Upper lobe of left lung (tissue), 4 donors: ENCODE data around the gene CARHSP1.
"Not testable (repeated sequence)": the region's sequence is repeated elsewhere in the genome, so short reads cannot be mapped to it uniquely, and the experiment has no call there.

ENCODE experiments used
- CTCF ChIP-seq, 6 experiments: fragments of 450-650 bp in 4 of 6; fragments of 200-600 bp in 2 of 6; sonication (generic) in 2 of 6; IDR thresholded peaks; one replicate each; pipeline ENCODE4 v1.5.1; 2016 to 2019; ENCODE audit warnings: antibody characterized with exemption in 6 of 6
- POLR2A ChIP-seq, 4 donors: fragments of 450-650 bp; IDR thresholded peaks; one replicate each; pipeline ENCODE4 v1.5.1; 2016 to 2017; ENCODE audit warnings: antibody characterized with exemption in 4 of 4, mild to moderate bottlenecking in 2 of 4

- TF ChIP-seq POLR2A, CTCF (IDR thresholded peaks at IDR 0.05): not testable (repeated sequence)
These were observed 6.5 kb upstream of the CARHSP1 start for GRCh38 chr16:8875317-8875716.
